Activated CD4-positive, alpha-beta T cell treated with anti-CD3 and anti-CD28 coated beads for 36 hours (primary cell): ENCODE data around the gene KLHL24. TPM values are rescaled to one million over a fixed set of nuclear protein-coding genes. Genes with fewer than 3 reads are reported as not detected.
"Not testable (repeated sequence)": the region's sequence is repeated elsewhere in the genome, so short reads cannot be mapped to it uniquely, and the experiment has no call there.

Experiments
- ATAC-seq: fragments of 200-7000 bp; cut with Tn5 transposase; one replicate; pipeline ENCODE4 v1.10.0; 2021; ENCODE audit warnings: mild to moderate bottlenecking, moderate library complexity
- CTCF ChIA-PET: fragments of 350-600 bp; sonication (Branson Sonifier 250); formaldehyde crosslinking; loops from one replicate; lab custom pipeline; 2021; ENCODE audit warnings: antibody characterized with exemption; lab: Charles Lee
- POLR2A ChIA-PET: fragments of 350-600 bp; sonication (Branson Sonifier 250); formaldehyde crosslinking; loops from one replicate; lab custom pipeline; 2021; ENCODE audit warnings: antibody characterized with exemption, inconsistent platforms; lab: Charles Lee
- DNase-seq: peaks from one replicate; pipeline ENCODE4 v3.0.0-alpha.2; 2020
- H3K27ac Mint-ChIP-seq: one replicate; pipeline ENCODE4 v1.8.0; 2021; ENCODE audit warnings: mixed read lengths
- H3K27me3 Mint-ChIP-seq: one replicate; pipeline ENCODE4 v1.8.0; 2021; ENCODE audit warnings: mixed read lengths
- H3K36me3 Mint-ChIP-seq: one replicate; pipeline ENCODE4 v1.8.0; 2021; ENCODE audit warnings: low read depth, mixed read lengths
- H3K4me1 Mint-ChIP-seq: one replicate; pipeline ENCODE4 v1.8.0; 2021; ENCODE audit warnings: mixed read lengths
- H3K4me3 Mint-ChIP-seq: one replicate; pipeline ENCODE4 v1.8.0; 2021; ENCODE audit warnings: mild to moderate bottlenecking, moderate library complexity, mixed read lengths
- H3K9me3 Mint-ChIP-seq: one replicate; pipeline ENCODE4 v1.8.0; 2021; ENCODE audit warnings: low read depth, mixed read lengths
- intact Hi-C, 2 experiments: fragments of 100-400 bp; cut with DNase I in 1 of 2; cut with micrococcal nuclease in 1 of 2; formaldehyde crosslinking; loops; one replicate each; pipeline versions ENCODE4 v1.14.2 to v1.15.1; 2022 to 2024; cut with DNase I, micrococcal nuclease
- total RNA-seq, 2 experiments: library from RNA; stranded (reverse); gene quantifications; one replicate each; pipeline ENCODE4 v1.2.3, GENCODE V29; 2021

KLHL24 gene
- total RNA-seq, 2 experiments from 2014 or later, result 9.6 to 15.8 TPM

GRCh38 chr3:183636221-183637105, 1.0 kb downstream of the KLHL24 start:
- Mint-ChIP-seq H3K27me3 (no peaks in the 10 kb centered on the region), H3K9me3 (no peaks in the 10 kb centered on the region), H3K36me3 (no peaks in the 10 kb centered on the region), H3K4me3 (peak overlapping the region; percentile 87), H3K27ac (peak overlapping the region; percentile 95), H3K4me1 (peaks cover 37% of the 10 kb centered on the region)
- ChIA-PET CTCF (interaction anchor here (0.7 to 1.8 kb wide), 11 partner anchors 9 to 949 kb away, joined by 3 to 9 read pairs (median 4); partner anchors contain the start of gene YEATS2), POLR2A (interaction anchor here (0.5 to 2.6 kb wide), 9 partner anchors 8 to 109 kb away, joined by 3 to 19 read pairs (median 5); partner anchors contain the start of genes KLHL6 and YEATS2)
- peak; percentile 96 for DNase-seq
- intact Hi-C loops, result loop anchor here (1.0 to 5.0 kb wide), 14 partner anchors 61 to 844 kb away; partner anchors contain the start of genes KLHL6 (in 2 of the 2), YEATS2 (in 2 of the 2), ABCF3 (in 1 of the 2) and AP2M1 (in 1 of the 2)
- peak; percentile 82 for ATAC-seq

GRCh38 chr3:183637106-183637486, 1.7 kb downstream of the KLHL24 start:
- Mint-ChIP-seq H3K27me3 (no peaks in the 10 kb centered on the region), H3K27ac (peak overlapping the region; percentile 95), H3K9me3 (no peaks in the 10 kb centered on the region), H3K4me3 (peak overlapping the region; percentile 87), H3K4me1 (peaks cover 44% of the 10 kb centered on the region), H3K36me3 (no peaks in the 10 kb centered on the region)
- no peak for DNase-seq
- intact Hi-C loops, result loop anchor here (1.0 to 5.0 kb wide), 7 partner anchors 60 to 845 kb away; partner anchors contain the start of genes ATP11B (in 1 of the 2), CLCN2 (in 1 of the 2), EIF2B5 (in 1 of the 2) and POLR2H (in 1 of the 2)
- ChIA-PET POLR2A (interaction anchor here (0.6 to 2.6 kb wide), 8 partner anchors 8 to 96 kb away, joined by 3 to 19 read pairs (median 4); partner anchors contain the start of genes KLHL6 and YEATS2), CTCF (interaction anchor here (0.7 to 1.8 kb wide), 10 partner anchors 9 to 950 kb away, joined by 3 to 9 read pairs (median 4); partner anchors contain the start of gene YEATS2)
- no peak for ATAC-seq

GRCh38 chr3:183637633-183638032, 2.2 kb downstream of the KLHL24 start:
- H3K27me3 Mint-ChIP-seq, ATAC-seq, H3K36me3 Mint-ChIP-seq, DNase-seq, H3K9me3 Mint-ChIP-seq: not testable (repeated sequence)
- intact Hi-C loops, result loop anchor here (1.0 to 5.0 kb wide), 7 partner anchors 60 to 845 kb away; partner anchors contain the start of genes ATP11B (in 1 of the 2), CLCN2 (in 1 of the 2), EIF2B5 (in 1 of the 2) and POLR2H (in 1 of the 2)
- POLR2A ChIA-PET, result interaction anchor here (0.8 to 2.6 kb wide), 4 partner anchors 60 to 82 kb away, joined by 3 to 19 read pairs (median 7); partner anchors contain the start of genes KLHL6 and YEATS2
- peak overlapping the region; percentile 87 for H3K4me3 Mint-ChIP-seq
- peak overlapping the region; percentile 95 for H3K27ac Mint-ChIP-seq
- H3K4me1 Mint-ChIP-seq, result peaks cover 46% of the 10 kb centered on the region
- CTCF ChIA-PET, result interaction anchor here (1.0 to 1.8 kb wide), 8 partner anchors 8 to 162 kb away, joined by 3 to 9 read pairs (median 4); partner anchors contain the start of gene YEATS2

- H3K27ac Mint-ChIP-seq, result peak overlapping the region; percentile 95
- no peaks in the 10 kb centered on the region for H3K9me3 Mint-ChIP-seq
- CTCF ChIA-PET, result interaction anchor here (1.0 to 1.5 kb wide), 3 partner anchors 12 to 58 kb away, joined by 3 to 4 read pairs (median 4); no protein-coding TSS in a partner anchor
- intact Hi-C loops, result loop anchor here in 1 of 2 experiments (5.0 kb wide), 5 partner anchors 351 to 846 kb away; partner anchors contain the start of genes ATP11B, CLCN2, EIF2B5 and POLR2H
- no peaks in the 10 kb centered on the region for H3K27me3 Mint-ChIP-seq
- ATAC-seq, result no peak
- POLR2A ChIA-PET, result interaction anchor here (0.8 to 1.3 kb wide), 2 partner anchors 59 to 61 kb away, joined by 3 read pairs; partner anchors contain the start of gene YEATS2
- DNase-seq, result no peak
- peak overlapping the region; percentile 87 for H3K4me3 Mint-ChIP-seq
- no peaks in the 10 kb centered on the region for H3K36me3 Mint-ChIP-seq
- H3K4me1 Mint-ChIP-seq, result peaks cover 46% of the 10 kb centered on the region
Observed at GRCh38 chr3:183638101-183638852, 2.9 kb downstream of the KLHL24 start.

- H3K27me3 Mint-ChIP-seq, H3K36me3 Mint-ChIP-seq, DNase-seq, POLR2A ChIA-PET, H3K4me3 Mint-ChIP-seq, H3K9me3 Mint-ChIP-seq, H3K27ac Mint-ChIP-seq, intact Hi-C loops, ATAC-seq: not testable (repeated sequence)
- CTCF ChIA-PET, result interaction anchor here (1.7 kb wide), 1 partner anchor 11 kb away, joined by 6 read pairs; no protein-coding TSS in a partner anchor
- peaks cover 43% of the 10 kb centered on the region for H3K4me1 Mint-ChIP-seq
Observed at GRCh38 chr3:183640635-183641034, 5.2 kb downstream of the KLHL24 start.

- ChIA-PET CTCF (interaction anchor here (0.7 to 1.3 kb wide), 2 partner anchors 17 to 242 kb away, joined by 3 to 4 read pairs; no protein-coding TSS in a partner anchor), POLR2A (no interaction called here)
- peaks cover 4% of the 10 kb centered on the region for H3K36me3 Mint-ChIP-seq
- no peak overlapping the region for H3K4me3 Mint-ChIP-seq
- no peak overlapping the region for H3K27ac Mint-ChIP-seq
- ATAC-seq, result no peak
- no peaks in the 10 kb centered on the region for H3K27me3 Mint-ChIP-seq
- intact Hi-C loops, result loop anchor here in 1 of 2 experiments (2.0 kb wide), 1 partner anchor 21 kb away; no protein-coding TSS in a partner anchor
- H3K9me3 Mint-ChIP-seq, result no peaks in the 10 kb centered on the region
- DNase-seq, result no peak
- peaks cover 42% of the 10 kb centered on the region for H3K4me1 Mint-ChIP-seq
Observed at GRCh38 chr3:183641882-183642281, 6.5 kb downstream of the KLHL24 start.

- CTCF ChIA-PET, result interaction anchor here (0.7 to 1.0 kb wide), 2 partner anchors 96 to 477 kb away, joined by 3 read pairs; no protein-coding TSS in a partner anchor
- Mint-ChIP-seq H3K27ac (no peak overlapping the region), H3K4me3 (no peak overlapping the region), H3K4me1 (peaks cover 23% of the 10 kb centered on the region), H3K27me3 (no peaks in the 10 kb centered on the region), H3K9me3 (no peaks in the 10 kb centered on the region), H3K36me3 (peaks cover 12% of the 10 kb centered on the region)
- no peak for DNase-seq
- POLR2A ChIA-PET, result interaction anchor here (1.3 kb wide), 1 partner anchor 8 kb away, joined by 4 read pairs; no protein-coding TSS in a partner anchor
- intact Hi-C loops, result no loop called here
- ATAC-seq, result no peak
Observed at GRCh38 chr3:183644244-183644643, 8.8 kb downstream of the KLHL24 start.

- ChIA-PET CTCF (interaction anchor here (0.7 to 1.8 kb wide), 6 partner anchors 8 to 476 kb away, joined by 3 to 9 read pairs (median 3); partner anchors contain the start of gene KLHL24), POLR2A (interaction anchor here (1.3 kb wide), 1 partner anchor 9 kb away, joined by 4 read pairs; no protein-coding TSS in a partner anchor)
- intact Hi-C loops, result no loop called here
- Mint-ChIP-seq H3K4me3 (no peak overlapping the region), H3K27me3 (no peaks in the 10 kb centered on the region), H3K27ac (no peak overlapping the region), H3K36me3 (peaks cover 19% of the 10 kb centered on the region), H3K9me3 (no peaks in the 10 kb centered on the region), H3K4me1 (peaks cover 16% of the 10 kb centered on the region)
- ATAC-seq (no peak), DNase-seq (no peak)
Observed at GRCh38 chr3:183645254-183645653, 9.8 kb downstream of the KLHL24 start.

GRCh38 chr3:183650554-183650953, 15.1 kb downstream of the KLHL24 start:
- Mint-ChIP-seq H3K9me3 (peaks cover 20% of the 10 kb centered on the region), H3K36me3 (peaks cover 46% of the 10 kb centered on the region), H3K27me3 (no peaks in the 10 kb centered on the region), H3K27ac (no peak overlapping the region), H3K4me3 (no peak overlapping the region), H3K4me1 (no peaks in the 10 kb centered on the region)
- ChIA-PET CTCF (interaction anchor here (1.0 to 2.2 kb wide), 3 partner anchors 10 to 12 kb away, joined by 3 to 7 read pairs (median 6); no protein-coding TSS in a partner anchor), POLR2A (interaction anchor here (1.4 kb wide), 1 partner anchor 95 kb away, joined by 5 read pairs; the partner anchor contains the start of gene KLHL6)
- ATAC-seq (no peak), DNase-seq (no peak)
- intact Hi-C loops, result no loop called here
